Loucy (cell line): ENCODE results near the gene CRYBA4.

Experiments used
- H2AFZ ChIP-seq: fragments of 200-600 bp; sonication (generic); 2 replicates; pipeline ENCODE4 v1.6.0; 2016; ENCODE audit warnings: antibody characterized with exemption, mild to moderate bottlenecking, low read length, moderate library complexity
- H3F3A ChIP-seq: fragments of 200-600 bp; 2 replicates; pipeline ENCODE4 v1.6.0; 2016; ENCODE audit warnings: antibody characterized with exemption, low read depth, mild to moderate bottlenecking
- H3K27me3 ChIP-seq: fragments of 200-600 bp; sonication (generic); 2 replicates; pipeline ENCODE4 v1.6.1; 2014; ENCODE audit warnings: low read length, mild to moderate bottlenecking; ENCODE audit not compliant: insufficient read depth, poor library complexity, severe bottlenecking
- H3K36me3 ChIP-seq: fragments of 200-600 bp; sonication (generic); 2 replicates; pipeline ENCODE4 v1.6.1; 2016; ENCODE audit warnings: low read length; ENCODE audit not compliant: insufficient read depth
- H3K4me1 ChIP-seq: fragments of 200-600 bp; sonication (generic); 2 replicates; pipeline ENCODE4 v1.5.1; 2014; ENCODE audit warnings: low read length, mild to moderate bottlenecking; ENCODE audit not compliant: insufficient read depth, poor library complexity, severe bottlenecking
- H3K4me2 ChIP-seq: fragments of 200-600 bp; sonication (generic); 2 replicates; pipeline ENCODE4 v1.6.0; 2014; ENCODE audit warnings: antibody characterized with exemption, low read length, low read depth, mild to moderate bottlenecking; ENCODE audit not compliant: poor library complexity, severe bottlenecking
- H3K4me3 ChIP-seq: fragments of 200-600 bp; sonication (generic); 2 replicates; pipeline ENCODE4 v1.5.1; 2014; ENCODE audit warnings: low read length, mild to moderate bottlenecking, mixed read lengths; ENCODE audit not compliant: poor library complexity, severe bottlenecking
- H3K79me2 ChIP-seq: fragments of 200-600 bp; sonication (generic); 2 replicates; pipeline ENCODE4 v1.6.1; 2014; ENCODE audit warnings: low read length; ENCODE audit not compliant: insufficient read depth
- H3K9ac ChIP-seq: fragments of 200-600 bp; sonication (generic); 2 replicates; pipeline ENCODE4 v1.6.0; 2014; ENCODE audit warnings: mild to moderate bottlenecking, low read depth, low read length, moderate library complexity; ENCODE audit not compliant: poor library complexity, severe bottlenecking
- H3K9me2 ChIP-seq: fragments of 200-600 bp; sonication (generic); replicated peaks from 2 replicates; pipeline ENCODE4 v1.6.1; 2016; ENCODE audit warnings: low read depth, low read length, mixed read lengths
- H3K9me3 ChIP-seq: fragments of 200-600 bp; sonication (generic); 2 replicates; pipeline ENCODE4 v1.6.1; 2014; ENCODE audit warnings: mild to moderate bottlenecking, antibody characterized with exemption, low read length, low read depth; ENCODE audit not compliant: insufficient read depth
- H4K20me1 ChIP-seq: fragments of 200-600 bp; sonication (generic); 2 replicates; pipeline ENCODE4 v1.6.0; 2014; ENCODE audit warnings: antibody characterized with exemption, low read length, mild to moderate bottlenecking; ENCODE audit not compliant: insufficient read depth, poor library complexity, severe bottlenecking
- CTCF ChIP-seq: fragments of 200-600 bp; sonication (generic); conservative IDR thresholded peaks from 2 replicates; pipeline ENCODE4 v1.5.1; 2014; ENCODE audit warnings: mild to moderate bottlenecking, antibody characterized with exemption, low read length
- EZH2phosphoT487 ChIP-seq: fragments of 200-600 bp; IDR thresholded peaks from 2 replicates; pipeline ENCODE4 v1.6.1; 2018; ENCODE audit warnings: antibody characterized with exemption, mild to moderate bottlenecking, moderate library complexity, borderline replicate concordance

The CRYBA4 gene

DNA sequence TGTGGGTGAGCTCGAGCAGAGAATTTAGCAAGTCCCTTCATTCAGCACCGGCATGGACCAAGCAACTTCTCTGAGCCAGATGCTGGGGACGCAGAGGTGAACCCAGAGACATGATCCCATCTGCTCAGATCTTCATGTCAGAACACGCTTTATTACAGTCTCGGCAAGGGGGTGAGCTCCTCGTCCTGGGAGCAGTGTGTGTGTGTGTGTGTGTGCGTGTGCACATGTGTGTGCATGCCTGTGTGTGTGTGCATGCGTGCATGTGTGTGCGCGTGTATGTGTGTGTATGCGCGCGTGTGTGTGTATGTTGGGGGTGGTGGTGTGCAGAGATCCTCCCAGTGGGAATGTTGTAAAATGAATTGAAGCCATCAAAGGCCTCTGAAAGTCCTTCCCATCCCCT lies 45.4 kb downstream of the CRYBA4 start:
- Histone ChIP-seq H3K4me2 (no peak overlapping the region), H3K36me3 (no peaks in the 10 kb centered on the region), H3F3A (no peaks in the 10 kb centered on the region; the same call in 1 of the 2 replicates), H3K9me3 (no peaks in the 10 kb centered on the region), H3K27me3 (no peaks in the 10 kb centered on the region), H4K20me1 (no peaks in the 10 kb centered on the region), H3K9ac (no peak overlapping the region), H3K9me2 (no peaks in the 10 kb centered on the region), H3K79me2 (no peaks in the 10 kb centered on the region), H3K4me3 (no peak overlapping the region), H2AFZ (no peak overlapping the region), H3K4me1 (peaks cover 27% of the 10 kb centered on the region)
- no peak for TF ChIP-seq EZH2phosphoT487
- no peak for TF ChIP-seq CTCF

- H3K4me3 ChIP-seq = no peak overlapping the region
- peaks cover 11% of the 10 kb centered on the region for H3F3A ChIP-seq
- H3K27me3 ChIP-seq = no peaks in the 10 kb centered on the region
- no peaks in the 10 kb centered on the region for H3K9me3 ChIP-seq
- H3K79me2 ChIP-seq = peaks cover 7% of the 10 kb centered on the region
- no peaks in the 10 kb centered on the region for H3K9me2 ChIP-seq
- H3K4me2 ChIP-seq = no peak overlapping the region
- peak overlapping the region; percentile 11 for H3K9ac ChIP-seq
- no peaks in the 10 kb centered on the region for H4K20me1 ChIP-seq
- H3K36me3 ChIP-seq = no peaks in the 10 kb centered on the region
- peak overlapping the region; percentile 41 for H2AFZ ChIP-seq
- peak; percentile 68 for TF ChIP-seq CTCF
- TF ChIP-seq EZH2phosphoT487 = no peak
- peaks cover 37% of the 10 kb centered on the region for H3K4me1 ChIP-seq
These were observed 47.3 kb downstream of the CRYBA4 start for GRCh38 chr22:26669060-26669481.

DNA sequence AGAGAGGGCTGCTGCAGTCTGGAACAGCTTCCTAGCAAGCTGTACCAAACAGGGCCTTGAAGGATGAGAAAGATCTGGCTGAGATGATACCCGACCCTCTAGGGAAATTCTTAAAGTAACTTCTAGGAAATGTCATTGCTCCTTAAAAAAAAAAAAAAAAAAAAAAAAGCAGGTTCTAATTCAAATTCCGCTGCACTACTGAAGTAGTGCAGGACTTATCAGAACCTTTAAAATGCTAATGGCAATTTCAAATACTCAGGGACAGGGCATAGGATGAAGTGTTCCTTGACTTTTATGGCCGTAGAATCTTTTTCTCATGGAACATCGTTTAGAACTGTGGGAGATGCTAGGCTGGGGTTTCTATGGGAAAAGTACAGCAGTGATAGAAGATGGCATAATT lies 48.7 kb downstream of the CRYBA4 start:
- Histone ChIP-seq H3F3A (peaks cover 11% of the 10 kb centered on the region), H4K20me1 (peaks cover 6% of the 10 kb centered on the region), H3K9me2 (no peaks in the 10 kb centered on the region), H2AFZ (no peak overlapping the region), H3K9me3 (no peaks in the 10 kb centered on the region), H3K4me2 (no peak overlapping the region), H3K79me2 (peaks cover 21% of the 10 kb centered on the region), H3K36me3 (no peaks in the 10 kb centered on the region), H3K9ac (no peak overlapping the region), H3K27me3 (no peaks in the 10 kb centered on the region), H3K4me1 (peaks cover 47% of the 10 kb centered on the region), H3K4me3 (no peak overlapping the region)
- TF ChIP-seq CTCF (no peak), EZH2phosphoT487 (no peak)
